ENCODE data around the gene GULP1. TPM values are rescaled to one million over a fixed set of nuclear protein-coding genes. Genes with fewer than 3 reads are reported as not detected.

The GULP1 gene
- total RNA-seq, 2 experiments from 2014 or later: not detected

DNA sequence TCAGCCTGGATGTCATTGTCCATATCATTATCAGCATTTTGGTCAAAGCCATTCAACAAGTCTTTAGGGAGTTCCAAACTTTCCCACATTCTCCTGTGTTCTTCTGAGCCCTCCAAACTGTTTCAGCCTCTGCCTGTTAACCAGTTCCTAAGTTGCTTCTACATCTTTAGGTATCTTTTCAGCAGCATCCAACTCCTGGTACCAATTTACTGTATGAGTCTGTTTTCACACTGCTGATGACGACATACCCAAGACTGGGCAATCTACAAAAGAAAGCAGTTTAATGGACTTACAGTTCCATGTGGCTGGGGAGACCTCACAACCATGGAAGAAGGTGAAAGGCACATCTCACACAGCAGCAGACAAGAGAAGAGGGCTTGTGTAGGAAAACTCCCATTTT is 94.2 kb downstream of the GULP1 start:
- POLR2A ChIA-PET: no interaction called here
- DNase-seq: no peak
- Mint-ChIP-seq H3K4me3 (no peak overlapping the region), H3K4me1 (no peaks in the 10 kb centered on the region), H3K36me3 (no peaks in the 10 kb centered on the region), H3K27ac (no peak overlapping the region), H3K9me3 (no peaks in the 10 kb centered on the region), H3K27me3 (no peaks in the 10 kb centered on the region)
- no peak for ATAC-seq (ENCODE audit: low read depth)

DNA sequence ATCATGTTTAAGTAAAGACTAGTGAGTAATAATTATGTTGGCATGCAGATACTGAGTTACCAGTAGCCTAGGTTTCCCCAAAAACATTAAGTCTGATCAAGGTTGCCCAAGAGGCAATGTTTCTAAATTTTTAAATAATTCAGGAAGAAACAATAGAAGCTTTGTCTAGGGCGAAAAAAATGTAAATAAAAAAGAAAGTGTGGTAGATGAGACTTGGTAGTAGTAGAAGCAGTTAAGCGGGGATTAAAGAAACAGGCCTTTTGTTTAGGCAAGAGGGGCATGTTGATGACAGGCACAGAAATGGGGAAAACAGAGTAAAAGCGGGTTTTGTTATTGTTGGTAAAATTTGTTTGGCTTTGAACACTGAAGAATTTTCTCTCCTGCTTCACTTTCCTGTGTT is 97.2 kb downstream of the GULP1 start:
- no peak overlapping the region for H3K4me3 Mint-ChIP-seq
- H3K27ac Mint-ChIP-seq: no peak overlapping the region
- no peaks in the 10 kb centered on the region for H3K36me3 Mint-ChIP-seq
- H3K27me3 Mint-ChIP-seq: no peaks in the 10 kb centered on the region
- POLR2A ChIA-PET: no interaction called here
- no peak for DNase-seq
- no peak for ATAC-seq (ENCODE audit: low read depth)
- H3K9me3 Mint-ChIP-seq: no peaks in the 10 kb centered on the region
- no peaks in the 10 kb centered on the region for H3K4me1 Mint-ChIP-seq

DNA sequence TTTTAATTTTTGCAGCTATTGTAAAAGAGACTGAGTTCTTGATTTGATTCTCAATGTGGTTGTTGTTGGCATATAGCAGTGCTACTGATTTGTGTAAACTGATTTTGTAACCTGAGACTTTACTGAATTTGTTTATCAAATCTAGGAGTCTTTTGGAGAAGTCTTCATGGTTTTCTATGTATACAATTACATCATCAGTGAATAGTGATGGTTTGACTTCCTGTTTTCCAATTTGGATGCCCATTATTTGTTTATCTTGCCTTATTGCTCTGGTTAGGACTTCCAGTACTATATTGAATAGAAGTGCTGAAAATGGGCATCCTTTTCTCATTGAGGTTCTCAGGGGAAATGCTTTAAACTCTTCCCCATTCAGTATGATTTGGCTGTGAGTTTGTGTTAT is 99.7 kb downstream of the GULP1 start:
- Mint-ChIP-seq H3K36me3 (no peaks in the 10 kb centered on the region), H3K4me3 (no peak overlapping the region), H3K9me3 (no peaks in the 10 kb centered on the region), H3K27ac (no peak overlapping the region), H3K4me1 (no peaks in the 10 kb centered on the region), H3K27me3 (no peaks in the 10 kb centered on the region)
- POLR2A ChIA-PET: no interaction called here
- ATAC-seq (ENCODE audit: low read depth): no peak
- DNase-seq: no peak

DNA sequence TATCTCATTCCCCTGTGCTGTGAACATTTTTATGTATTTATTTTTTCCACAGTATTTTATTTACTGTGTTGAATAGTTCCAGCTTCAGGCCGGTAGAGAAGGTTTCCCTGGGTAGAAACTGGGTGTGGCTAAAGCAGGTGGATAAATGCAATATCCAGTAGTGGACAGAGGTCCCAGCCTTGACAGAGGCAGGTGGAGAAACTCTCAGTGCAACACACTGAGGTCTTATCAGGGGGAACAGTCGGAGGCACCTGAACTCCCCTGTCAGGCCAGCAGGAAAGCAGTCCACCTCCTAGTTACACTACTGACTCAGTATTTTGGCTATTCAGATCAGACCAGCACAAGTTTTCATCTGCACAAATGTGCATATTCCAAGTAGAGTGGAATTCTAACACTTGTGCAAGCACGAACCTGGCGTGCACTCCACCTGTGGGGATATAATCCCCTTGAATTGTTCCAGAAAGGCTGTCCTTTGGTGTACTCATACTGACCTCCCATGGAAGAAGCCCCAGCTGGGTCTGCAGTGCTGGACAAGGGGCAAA is 103.3 kb downstream of the GULP1 start:
- no peaks in the 10 kb centered on the region for H3K36me3 Mint-ChIP-seq
- H3K4me1 Mint-ChIP-seq: no peaks in the 10 kb centered on the region
- no peak overlapping the region for H3K27ac Mint-ChIP-seq
- DNase-seq (no peak), ATAC-seq (ENCODE audit: low read depth) (no peak)
- H3K4me3 Mint-ChIP-seq: no peak overlapping the region
- no peaks in the 10 kb centered on the region for H3K9me3 Mint-ChIP-seq
- H3K27me3 Mint-ChIP-seq: no peaks in the 10 kb centered on the region
- POLR2A ChIA-PET: no interaction called here

DNA sequence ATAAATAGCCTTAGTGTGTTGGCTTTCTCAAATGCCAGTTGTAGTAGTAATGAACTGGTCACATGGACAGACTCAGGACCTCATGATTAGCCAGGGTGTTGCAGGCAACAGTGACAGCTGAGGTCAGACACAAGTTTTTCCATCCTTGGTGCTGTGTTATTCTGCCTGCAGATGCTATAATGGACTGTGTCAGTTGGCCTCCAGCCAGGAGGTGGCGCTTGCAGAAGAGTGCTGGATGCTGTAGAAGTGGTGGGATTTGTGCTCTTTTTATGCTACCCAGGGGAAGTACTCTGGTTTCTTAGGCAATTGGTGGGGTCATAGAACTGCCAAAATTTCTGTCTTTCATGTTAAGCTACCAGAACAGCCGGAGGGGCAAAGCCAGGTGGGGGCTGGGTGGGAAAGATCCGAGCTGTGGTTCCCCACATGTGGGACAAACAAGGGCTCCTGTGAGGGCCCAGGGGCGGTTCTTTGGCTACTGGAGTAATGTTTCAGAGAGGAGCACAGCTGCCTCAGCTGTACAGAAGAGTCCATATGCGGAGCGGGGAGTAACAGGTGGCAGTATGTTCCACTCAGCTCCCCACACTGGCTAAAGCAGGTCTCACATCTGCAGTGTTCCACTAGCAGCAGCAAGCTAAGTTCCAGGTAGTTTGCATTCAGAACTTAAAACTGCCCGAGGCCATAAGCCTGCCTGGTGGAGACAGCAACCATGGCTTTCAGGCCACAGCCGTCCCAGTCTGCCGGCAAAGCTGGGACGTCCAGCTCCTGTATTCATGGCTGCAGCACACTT is 104.4 kb downstream of the GULP1 start:
- DNase-seq (no peak), ATAC-seq (ENCODE audit: low read depth) (no peak)
- Mint-ChIP-seq H3K9me3 (no peaks in the 10 kb centered on the region), H3K27ac (no peak overlapping the region), H3K4me1 (no peaks in the 10 kb centered on the region), H3K4me3 (no peak overlapping the region), H3K27me3 (no peaks in the 10 kb centered on the region), H3K36me3 (no peaks in the 10 kb centered on the region)
- POLR2A ChIA-PET: no interaction called here

DNA sequence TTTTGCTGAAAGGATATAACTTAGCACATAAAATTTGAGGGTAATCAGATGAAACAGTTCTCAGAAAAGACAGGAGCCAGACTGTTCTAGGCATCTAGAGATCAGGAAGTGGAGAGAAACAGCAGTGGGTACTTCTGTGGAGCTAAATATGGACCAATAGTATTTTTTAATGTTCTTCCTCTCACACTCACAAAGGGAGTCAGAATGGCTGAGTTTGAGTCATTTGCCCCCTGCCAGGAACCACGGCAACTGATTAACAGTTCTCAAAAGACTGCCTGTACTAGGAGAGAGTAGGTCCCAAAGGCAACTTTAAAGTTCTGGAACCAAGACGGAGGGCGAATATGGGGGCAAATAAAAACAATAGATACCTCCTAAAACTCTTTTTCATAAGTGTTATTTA is 107.5 kb downstream of the GULP1 start:
- POLR2A ChIA-PET: no interaction called here

DNA sequence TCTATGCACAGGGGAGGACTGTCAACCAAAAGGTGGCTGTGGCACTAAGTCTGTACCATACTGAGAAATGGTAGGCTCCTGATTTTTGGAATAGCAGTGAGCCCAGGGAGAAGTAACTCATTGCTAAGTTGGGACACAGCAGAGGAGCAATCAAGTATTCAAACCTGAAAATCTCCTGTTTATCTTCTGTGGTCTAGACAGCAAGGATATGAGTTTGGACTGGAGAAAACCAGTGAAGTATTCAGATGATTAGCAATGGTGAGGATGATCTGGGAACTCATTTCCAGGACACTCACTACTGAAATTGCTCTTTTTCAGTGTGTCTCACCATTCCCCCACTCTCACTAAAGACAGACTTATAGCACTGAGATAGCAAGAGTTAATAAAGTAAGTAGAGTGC is 112.0 kb downstream of the GULP1 start:
- DNase-seq (no peak), ATAC-seq (ENCODE audit: low read depth) (no peak)
- Mint-ChIP-seq H3K9me3 (peaks cover 2% of the 10 kb centered on the region), H3K36me3 (no peaks in the 10 kb centered on the region), H3K27ac (no peak overlapping the region), H3K27me3 (no peaks in the 10 kb centered on the region), H3K4me1 (no peaks in the 10 kb centered on the region), H3K4me3 (no peak overlapping the region)
- POLR2A ChIA-PET: no interaction called here

More for the DNA sequence above, 107.5 kb downstream of the GULP1 start:
- H3K36me3 Mint-ChIP-seq: no peaks in the 10 kb centered on the region
- H3K27ac Mint-ChIP-seq: no peak overlapping the region
- no peaks in the 10 kb centered on the region for H3K4me1 Mint-ChIP-seq
- ATAC-seq (ENCODE audit: low read depth) (no peak), DNase-seq (no peak)
- no peak overlapping the region for H3K4me3 Mint-ChIP-seq
- no peaks in the 10 kb centered on the region for H3K27me3 Mint-ChIP-seq
- no peaks in the 10 kb centered on the region for H3K9me3 Mint-ChIP-seq

DNA sequence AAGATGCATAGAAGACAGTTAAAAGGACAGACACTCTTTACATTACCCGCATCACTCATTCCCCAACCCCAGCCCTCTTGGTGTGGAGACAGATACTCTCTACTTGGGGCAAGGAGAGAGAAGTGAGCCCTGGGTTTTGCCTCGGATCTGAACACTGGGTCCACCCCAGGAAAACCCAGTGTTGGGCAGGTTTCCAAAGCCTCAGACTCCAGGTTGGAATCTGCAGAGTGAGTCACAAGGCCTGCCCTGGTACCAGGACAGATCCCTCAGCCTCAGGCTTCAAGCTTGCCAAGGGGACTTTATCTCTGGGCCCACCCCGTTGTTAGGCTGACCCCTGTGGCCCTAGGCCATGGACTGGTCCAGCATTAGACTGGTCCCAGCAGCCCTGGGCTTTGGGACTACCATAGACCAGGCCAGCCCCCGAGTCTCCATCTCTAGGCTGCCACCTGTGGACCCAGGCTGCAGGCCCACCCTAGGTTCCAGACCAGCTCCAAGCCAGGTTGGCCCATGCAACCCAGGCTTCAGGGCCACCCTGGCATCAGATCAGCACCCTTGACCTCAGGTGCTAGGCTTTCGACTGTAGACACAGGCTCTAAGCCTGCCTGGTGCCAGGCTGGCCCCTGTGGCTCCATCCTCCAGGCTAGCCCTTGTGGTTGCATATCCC is 112.8 kb downstream of the GULP1 start:
- H3K9me3 Mint-ChIP-seq: peaks cover 2% of the 10 kb centered on the region
- no peak for ATAC-seq (ENCODE audit: low read depth)
- no peaks in the 10 kb centered on the region for H3K36me3 Mint-ChIP-seq
- H3K4me1 Mint-ChIP-seq: no peaks in the 10 kb centered on the region
- DNase-seq: no peak
- H3K27me3 Mint-ChIP-seq: no peaks in the 10 kb centered on the region
- no peak overlapping the region for H3K4me3 Mint-ChIP-seq
- no peak overlapping the region for H3K27ac Mint-ChIP-seq
- POLR2A ChIA-PET: no interaction called here

DNA sequence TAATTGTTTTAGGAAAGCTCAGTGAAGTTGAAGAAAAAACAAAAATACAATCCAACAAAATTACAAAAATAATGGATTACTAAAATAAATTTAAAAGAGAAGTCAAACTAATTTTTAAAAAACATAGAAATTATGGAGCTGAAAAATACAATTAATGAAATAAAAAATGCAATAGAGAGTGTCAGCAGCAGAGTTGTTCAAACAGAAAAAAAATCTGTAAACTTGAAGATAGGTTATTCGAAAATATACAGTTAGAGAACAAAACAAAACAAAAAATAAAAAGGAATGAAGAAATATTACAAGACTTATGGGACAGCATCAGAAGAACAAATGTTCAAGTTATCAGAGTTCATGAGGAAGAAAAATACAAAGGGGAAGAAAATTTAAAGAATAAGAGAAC is 114.7 kb downstream of the GULP1 start:
- H3K27ac Mint-ChIP-seq: no peak overlapping the region
- no peaks in the 10 kb centered on the region for H3K4me1 Mint-ChIP-seq
- H3K27me3 Mint-ChIP-seq: no peaks in the 10 kb centered on the region
- H3K9me3 Mint-ChIP-seq: peaks cover 2% of the 10 kb centered on the region
- no peaks in the 10 kb centered on the region for H3K36me3 Mint-ChIP-seq
- POLR2A ChIA-PET: no interaction called here
- ATAC-seq (ENCODE audit: low read depth) (no peak), DNase-seq (no peak)
- H3K4me3 Mint-ChIP-seq: no peak overlapping the region

DNA sequence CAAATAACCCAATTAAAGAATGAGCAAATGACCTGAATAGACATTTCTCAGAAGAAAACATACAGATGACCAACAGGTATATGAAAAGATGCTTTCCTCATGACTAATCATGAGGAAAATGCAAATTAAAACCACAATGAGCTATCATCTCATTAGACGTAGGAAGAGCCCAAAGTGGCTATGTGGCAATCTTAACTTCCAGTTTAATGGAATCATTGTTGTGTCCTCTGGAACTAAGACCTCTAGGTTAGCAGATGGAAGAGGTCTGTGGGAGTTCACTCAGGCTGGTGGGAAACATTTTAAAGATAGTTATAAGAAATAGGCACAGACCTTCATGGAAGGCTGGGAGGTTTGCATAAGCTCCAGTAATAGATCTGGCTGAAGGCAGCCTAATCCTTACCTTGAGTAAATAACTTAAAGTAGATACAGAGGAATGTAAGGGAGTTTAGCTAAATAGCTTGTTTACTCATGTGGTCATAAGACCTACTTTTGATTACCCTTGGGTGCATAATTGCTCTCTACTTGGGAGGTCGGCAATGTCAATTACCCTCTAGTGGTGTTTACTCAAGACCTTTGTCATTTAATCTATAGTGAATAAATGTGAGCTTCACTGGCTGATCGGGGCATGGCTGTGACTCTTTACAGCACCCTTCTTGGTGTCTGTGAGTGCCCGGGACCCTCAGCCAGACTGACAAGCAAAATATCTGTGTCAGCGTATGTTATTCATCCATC is 119.0 kb downstream of the GULP1 start:
- ATAC-seq (ENCODE audit: low read depth): no peak
- H3K27ac Mint-ChIP-seq: no peak overlapping the region
- H3K27me3 Mint-ChIP-seq: no peaks in the 10 kb centered on the region
- POLR2A ChIA-PET: no interaction called here
- peaks cover 3% of the 10 kb centered on the region for H3K9me3 Mint-ChIP-seq
- no peaks in the 10 kb centered on the region for H3K4me1 Mint-ChIP-seq
- no peaks in the 10 kb centered on the region for H3K36me3 Mint-ChIP-seq
- no peak for DNase-seq
- H3K4me3 Mint-ChIP-seq: no peak overlapping the region

DNA sequence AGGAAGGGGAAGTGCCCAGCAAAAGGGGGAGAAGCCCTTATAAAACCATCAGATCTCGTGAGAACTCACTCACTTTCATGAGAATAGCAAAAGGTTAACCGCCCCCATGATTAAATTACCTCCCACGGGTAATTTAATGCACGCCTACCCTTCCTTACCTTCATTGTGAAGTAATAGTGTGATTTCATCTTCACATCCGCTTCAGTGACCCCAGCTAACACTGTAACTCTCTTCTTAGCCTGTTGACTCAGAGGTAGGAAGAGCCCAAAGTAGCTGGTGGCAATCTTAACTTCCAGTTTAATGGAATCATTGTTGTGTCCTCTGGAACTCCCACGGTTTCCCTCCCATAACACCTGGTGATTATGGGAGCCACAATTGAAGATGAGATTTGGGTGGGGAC is 120.5 kb downstream of the GULP1 start:
- ATAC-seq (ENCODE audit: low read depth): no peak
- peaks cover 1% of the 10 kb centered on the region for H3K9me3 Mint-ChIP-seq
- no peak overlapping the region for H3K4me3 Mint-ChIP-seq
- H3K36me3 Mint-ChIP-seq: no peaks in the 10 kb centered on the region
- no peaks in the 10 kb centered on the region for H3K27me3 Mint-ChIP-seq
- no peak for DNase-seq
- POLR2A ChIA-PET: no interaction called here
- H3K27ac Mint-ChIP-seq: no peak overlapping the region
- no peaks in the 10 kb centered on the region for H3K4me1 Mint-ChIP-seq

DNA sequence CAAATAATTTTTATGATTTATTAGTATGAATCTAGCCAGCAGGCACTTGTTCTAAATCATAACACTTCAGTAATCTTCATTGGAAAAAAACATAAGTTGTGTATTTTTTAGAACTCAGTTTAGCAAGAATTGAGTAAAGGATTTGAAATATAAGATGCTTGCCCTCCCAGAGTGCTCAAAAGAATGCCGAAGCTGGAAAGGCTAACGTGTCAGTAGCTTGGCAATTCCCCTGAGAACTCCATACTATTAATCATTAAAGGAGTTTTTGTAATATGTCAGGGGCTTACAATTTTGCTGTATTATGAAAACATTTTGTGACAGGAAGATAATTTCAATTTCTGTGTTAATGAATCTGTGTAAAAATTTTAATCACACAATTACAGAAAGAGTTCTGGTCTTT is 122.7 kb downstream of the GULP1 start:
- Mint-ChIP-seq H3K4me1 (no peaks in the 10 kb centered on the region), H3K27me3 (no peaks in the 10 kb centered on the region), H3K27ac (no peak overlapping the region), H3K4me3 (no peak overlapping the region), H3K9me3 (peaks cover 1% of the 10 kb centered on the region), H3K36me3 (no peaks in the 10 kb centered on the region)
- DNase-seq: no peak
- no peak for ATAC-seq (ENCODE audit: low read depth)
- POLR2A ChIA-PET: no interaction called here

DNA sequence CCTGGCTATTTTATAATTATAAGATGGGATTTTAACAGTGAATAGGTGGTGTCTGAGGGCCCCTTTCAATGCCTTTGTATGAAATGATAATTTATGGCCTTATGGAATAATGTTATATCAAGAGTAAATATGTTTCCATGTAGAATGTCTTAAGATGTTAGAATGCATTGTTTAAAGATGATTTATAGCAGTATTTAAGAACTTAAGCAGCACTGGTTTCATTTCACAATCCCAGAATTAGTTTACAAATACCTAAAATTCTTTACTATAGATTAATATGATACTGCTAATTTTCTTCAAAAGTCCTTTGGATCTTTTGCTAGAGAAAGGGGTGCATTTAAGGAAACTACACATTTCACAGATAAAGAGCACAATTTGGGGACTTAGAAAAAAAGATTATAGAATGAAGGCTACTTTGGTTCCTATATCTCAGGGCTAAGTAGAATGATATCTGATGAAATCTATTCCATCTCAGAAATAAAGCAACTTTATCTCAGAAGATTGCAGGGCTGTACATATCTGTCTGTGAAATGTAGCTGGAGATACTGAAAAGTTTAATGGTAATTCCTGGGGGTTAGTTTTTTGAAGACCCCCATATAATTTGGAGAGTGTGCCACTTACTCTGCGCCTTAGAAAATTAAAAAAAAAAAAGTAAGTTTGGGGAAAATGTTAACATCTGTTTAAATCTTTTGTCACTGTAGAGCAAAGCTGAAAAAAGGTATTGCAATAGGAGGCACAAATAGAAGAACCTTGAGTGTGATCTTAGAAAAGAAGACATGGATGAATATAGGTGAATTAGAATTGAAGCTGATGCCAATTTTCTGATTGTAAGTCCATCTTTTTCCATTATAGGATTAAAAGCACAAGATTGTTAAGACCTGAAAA is 123.4 kb downstream of the GULP1 start:
- no peaks in the 10 kb centered on the region for H3K4me1 Mint-ChIP-seq
- H3K4me3 Mint-ChIP-seq: no peak overlapping the region
- POLR2A ChIA-PET: no interaction called here

More for the DNA sequence above, 123.4 kb downstream of the GULP1 start:
- DNase-seq: no peak
- no peaks in the 10 kb centered on the region for H3K36me3 Mint-ChIP-seq
- H3K27me3 Mint-ChIP-seq: no peaks in the 10 kb centered on the region
- H3K9me3 Mint-ChIP-seq: peaks cover 1% of the 10 kb centered on the region
- no peak for ATAC-seq (ENCODE audit: low read depth)
- no peak overlapping the region for H3K27ac Mint-ChIP-seq

Measured in activated naive CD8-positive, alpha-beta T cell treated with anti-CD3 and anti-CD28 coated beads, Interleukin-2, amount 10 ng/mL, durations not matched to agents 7 days and 5 days (primary cell).